Skeletal muscle satellite cell (primary cell): ENCODE measurements around the gene PIK3CD.
"Not testable (repeated sequence)": the region's sequence is repeated elsewhere in the genome, so short reads cannot be mapped to it uniquely, and the experiment has no call there.

ENCODE experiments used
- H3K27me3 ChIP-seq: 2 replicates; pipeline ENCODE4 v1.7.0; 2013; ENCODE audit warnings: low read length; ENCODE audit not compliant: control insufficient read depth, insufficient read depth
- H3K36me3 ChIP-seq: 2 replicates; pipeline ENCODE4 v1.7.0; 2013; ENCODE audit warnings: mild to moderate bottlenecking, control low read depth, low read length; ENCODE audit not compliant: insufficient read depth
- H3K4me1 ChIP-seq: 2 replicates; pipeline ENCODE4 v1.7.0; 2013; ENCODE audit warnings: low read length; ENCODE audit not compliant: control insufficient read depth, insufficient read depth
- H3K4me2 ChIP-seq: 2 replicates; pipeline ENCODE4 v1.7.0; 2013; ENCODE audit warnings: mild to moderate bottlenecking, low read length
- H3K4me3 ChIP-seq: 2 replicates; pipeline ENCODE4 v1.7.0; 2013; ENCODE audit warnings: low read length
- H3K9ac ChIP-seq: 2 replicates; pipeline ENCODE4 v1.7.0; 2013; ENCODE audit warnings: mild to moderate bottlenecking, low read depth, low read length, moderate library complexity
- H3K9me3 ChIP-seq: replicated peaks from 2 replicates; pipeline ENCODE4 v1.7.0; 2013; ENCODE audit warnings: mild to moderate bottlenecking, control low read depth, low read length

PIK3CD gene

GRCh38 chr1:9659328-9659727 is 7.8 kb downstream of the PIK3CD start:
- Histone ChIP-seq H3K4me3 (no peak overlapping the region), H3K9me3 (no peaks in the 10 kb centered on the region), H3K9ac (no peak overlapping the region), H3K27me3 (peaks cover 3% of the 10 kb centered on the region), H3K36me3 (no peaks in the 10 kb centered on the region), H3K4me1 (peaks cover 9% of the 10 kb centered on the region), H3K4me2 (no peak overlapping the region)

- Histone ChIP-seq H3K4me1 (peaks cover 9% of the 10 kb centered on the region), H3K4me3 (no peak overlapping the region), H3K9ac (no peak overlapping the region), H3K9me3 (no peaks in the 10 kb centered on the region), H3K27me3 (no peaks in the 10 kb centered on the region), H3K4me2 (no peak overlapping the region), H3K36me3 (no peaks in the 10 kb centered on the region)
These were observed 11.7 kb downstream of the PIK3CD start for GRCh38 chr1:9663257-9663656.

- Histone ChIP-seq H3K4me2 (no peak overlapping the region), H3K9me3 (no peaks in the 10 kb centered on the region), H3K36me3 (no peaks in the 10 kb centered on the region), H3K4me3 (no peak overlapping the region), H3K4me1 (no peaks in the 10 kb centered on the region), H3K9ac (no peak overlapping the region), H3K27me3 (peaks cover 9% of the 10 kb centered on the region)
These were observed 13.7 kb downstream of the PIK3CD start for GRCh38 chr1:9665193-9665592.

GRCh38 chr1:9668080-9668479 is 16.5 kb downstream of the PIK3CD start:
- Histone ChIP-seq H3K4me3 (no peak overlapping the region), H3K9me3 (no peaks in the 10 kb centered on the region), H3K27me3 (peaks cover 9% of the 10 kb centered on the region), H3K4me2 (no peak overlapping the region), H3K9ac (no peak overlapping the region), H3K36me3 (no peaks in the 10 kb centered on the region), H3K4me1 (peaks cover 7% of the 10 kb centered on the region)

- no peak overlapping the region for H3K9ac ChIP-seq
- H3K4me3 ChIP-seq: no peak overlapping the region
- H3K9me3 ChIP-seq: no peaks in the 10 kb centered on the region
- peaks cover 7% of the 10 kb centered on the region for H3K4me1 ChIP-seq
- peaks cover 13% of the 10 kb centered on the region for H3K27me3 ChIP-seq
- no peaks in the 10 kb centered on the region for H3K36me3 ChIP-seq
- H3K4me2 ChIP-seq: no peak overlapping the region
These were observed 18.6 kb downstream of the PIK3CD start for GRCh38 chr1:9670085-9670484.

- Histone ChIP-seq H3K4me2 (no peak overlapping the region), H3K9me3 (no peaks in the 10 kb centered on the region), H3K9ac (no peak overlapping the region), H3K27me3 (peaks cover 13% of the 10 kb centered on the region), H3K4me3 (no peak overlapping the region), H3K4me1 (peaks cover 7% of the 10 kb centered on the region), H3K36me3 (no peaks in the 10 kb centered on the region)
These were observed 20.0 kb downstream of the PIK3CD start for GRCh38 chr1:9671377-9672140.

- H3K27me3 ChIP-seq: peaks cover 13% of the 10 kb centered on the region
- no peak overlapping the region for H3K9ac ChIP-seq
- H3K36me3 ChIP-seq: no peaks in the 10 kb centered on the region
- H3K4me2 ChIP-seq: no peak overlapping the region
- H3K4me3 ChIP-seq: no peak overlapping the region
- H3K4me1 ChIP-seq: peaks cover 7% of the 10 kb centered on the region
- H3K9me3 ChIP-seq: no peaks in the 10 kb centered on the region
These were observed 20.9 kb downstream of the PIK3CD start for GRCh38 chr1:9672444-9672843.

GRCh38 chr1:9675393-9675792 is 23.9 kb downstream of the PIK3CD start:
- Histone ChIP-seq H3K4me2 (no peak overlapping the region), H3K9ac (no peak overlapping the region), H3K9me3 (no peaks in the 10 kb centered on the region), H3K4me1 (peaks cover 7% of the 10 kb centered on the region), H3K4me3 (no peak overlapping the region), H3K27me3 (peaks cover 4% of the 10 kb centered on the region), H3K36me3 (no peaks in the 10 kb centered on the region)

- H3K4me3 ChIP-seq, H3K9ac ChIP-seq, H3K27me3 ChIP-seq, H3K4me1 ChIP-seq, H3K36me3 ChIP-seq, H3K4me2 ChIP-seq, H3K9me3 ChIP-seq: not testable (repeated sequence)
These were observed 24.6 kb downstream of the PIK3CD start for GRCh38 chr1:9676128-9676527.

- H3K36me3 ChIP-seq: no peaks in the 10 kb centered on the region
- no peak overlapping the region for H3K9ac ChIP-seq
- H3K9me3 ChIP-seq: no peaks in the 10 kb centered on the region
- H3K4me2 ChIP-seq: no peak overlapping the region
- no peaks in the 10 kb centered on the region for H3K4me1 ChIP-seq
- no peak overlapping the region for H3K4me3 ChIP-seq
- H3K27me3 ChIP-seq: peaks cover 4% of the 10 kb centered on the region
These were observed 25.4 kb downstream of the PIK3CD start for GRCh38 chr1:9676815-9677393.

GRCh38 chr1:9680091-9680490 is 28.6 kb downstream of the PIK3CD start:
- no peak overlapping the region for H3K9ac ChIP-seq
- no peaks in the 10 kb centered on the region for H3K9me3 ChIP-seq
- H3K4me3 ChIP-seq: no peak overlapping the region
- H3K27me3 ChIP-seq: no peaks in the 10 kb centered on the region
- no peaks in the 10 kb centered on the region for H3K4me1 ChIP-seq
- H3K4me2 ChIP-seq: no peak overlapping the region
- no peaks in the 10 kb centered on the region for H3K36me3 ChIP-seq

- H3K27me3 ChIP-seq: no peaks in the 10 kb centered on the region
- H3K4me1 ChIP-seq: no peaks in the 10 kb centered on the region
- no peaks in the 10 kb centered on the region for H3K36me3 ChIP-seq
These were observed 29.3 kb downstream of the PIK3CD start for GRCh38 chr1:9680828-9681227.

More at GRCh38 chr1:9680828-9681227, 29.3 kb downstream of the PIK3CD start:
- Histone ChIP-seq H3K4me3 (no peak overlapping the region), H3K4me2 (no peak overlapping the region), H3K9me3 (no peaks in the 10 kb centered on the region), H3K9ac (no peak overlapping the region)
